ENCODE results near the gene NDUFB11.

Gene NDUFB11

GRCh38 chrX:47166126-47166525 lies 21.6 kb upstream of the NDUFB11 start:
- ATAC-seq (no peak), DNase-seq (no peak)
- H3K27me3 Mint-ChIP-seq, result no peaks in the 10 kb centered on the region
- no peaks in the 10 kb centered on the region for H3K4me1 Mint-ChIP-seq
- H3K27ac Mint-ChIP-seq, result no peak overlapping the region
- no peak overlapping the region for H3K4me3 Mint-ChIP-seq
- H3K9me3 Mint-ChIP-seq, result no peaks in the 10 kb centered on the region

DNA sequence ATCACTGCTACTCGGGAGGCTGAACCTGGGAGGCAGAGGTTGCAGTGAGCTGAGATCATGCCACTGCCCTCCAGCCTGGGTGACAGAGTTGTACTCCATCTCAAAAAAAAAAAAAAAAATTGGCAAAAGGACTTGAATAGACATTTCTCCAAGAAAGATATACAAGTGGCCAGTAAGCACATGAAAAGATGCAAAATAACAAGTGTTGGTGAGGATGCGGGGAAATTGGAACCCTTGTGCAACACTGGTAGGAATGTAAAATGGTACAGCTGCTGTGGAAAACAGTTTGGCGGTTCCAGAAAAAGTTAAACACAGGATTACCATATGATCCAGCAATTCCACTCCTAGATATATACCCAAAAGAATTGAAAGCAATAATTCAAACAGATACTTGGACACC lies 19.9 kb upstream of the NDUFB11 start:
- DNase-seq, result no peak
- H3K9me3 Mint-ChIP-seq, result no peaks in the 10 kb centered on the region
- no peaks in the 10 kb centered on the region for H3K4me1 Mint-ChIP-seq
- no peaks in the 10 kb centered on the region for H3K27me3 Mint-ChIP-seq
- ATAC-seq, result no peak
- no peak overlapping the region for H3K27ac Mint-ChIP-seq
- H3K4me3 Mint-ChIP-seq, result no peak overlapping the region

- ATAC-seq (no peak), DNase-seq (no peak)
- H3K4me1 Mint-ChIP-seq, result no peaks in the 10 kb centered on the region
- no peak overlapping the region for H3K4me3 Mint-ChIP-seq
- no peaks in the 10 kb centered on the region for H3K9me3 Mint-ChIP-seq
- H3K27ac Mint-ChIP-seq, result no peak overlapping the region
- H3K27me3 Mint-ChIP-seq, result no peaks in the 10 kb centered on the region
These were observed 18.6 kb upstream of the NDUFB11 start for GRCh38 chrX:47162927-47163583.

GRCh38 chrX:47160781-47161180 lies 16.3 kb upstream of the NDUFB11 start:
- no peaks in the 10 kb centered on the region for H3K9me3 Mint-ChIP-seq
- no peaks in the 10 kb centered on the region for H3K4me1 Mint-ChIP-seq
- H3K27me3 Mint-ChIP-seq, result no peaks in the 10 kb centered on the region
- H3K4me3 Mint-ChIP-seq, result no peak overlapping the region
- H3K27ac Mint-ChIP-seq, result peak overlapping the region in 1 of 2 donors; percentile 32
- no peak for DNase-seq
- ATAC-seq, result no peak

- H3K4me1 Mint-ChIP-seq, result no peaks in the 10 kb centered on the region
These were observed 14.3 kb upstream of the NDUFB11 start for GRCh38 chrX:47158781-47159180.

GRCh38 chrX:47158131-47158530 lies 13.6 kb upstream of the NDUFB11 start:
- Mint-ChIP-seq H3K9me3 (no peaks in the 10 kb centered on the region), H3K4me3 (no peak overlapping the region), H3K27ac (peak overlapping the region in 1 of 2 donors; percentile 50), H3K4me1 (no peaks in the 10 kb centered on the region), H3K27me3 (no peaks in the 10 kb centered on the region)
- ATAC-seq, result no peak
- DNase-seq, result no peak

More at GRCh38 chrX:47158781-47159180, 14.3 kb upstream of the NDUFB11 start:
- ATAC-seq (no peak), DNase-seq (no peak)
- H3K4me3 Mint-ChIP-seq, result no peak overlapping the region
- no peaks in the 10 kb centered on the region for H3K27me3 Mint-ChIP-seq
- no peak overlapping the region for H3K27ac Mint-ChIP-seq
- no peaks in the 10 kb centered on the region for H3K9me3 Mint-ChIP-seq

DNA sequence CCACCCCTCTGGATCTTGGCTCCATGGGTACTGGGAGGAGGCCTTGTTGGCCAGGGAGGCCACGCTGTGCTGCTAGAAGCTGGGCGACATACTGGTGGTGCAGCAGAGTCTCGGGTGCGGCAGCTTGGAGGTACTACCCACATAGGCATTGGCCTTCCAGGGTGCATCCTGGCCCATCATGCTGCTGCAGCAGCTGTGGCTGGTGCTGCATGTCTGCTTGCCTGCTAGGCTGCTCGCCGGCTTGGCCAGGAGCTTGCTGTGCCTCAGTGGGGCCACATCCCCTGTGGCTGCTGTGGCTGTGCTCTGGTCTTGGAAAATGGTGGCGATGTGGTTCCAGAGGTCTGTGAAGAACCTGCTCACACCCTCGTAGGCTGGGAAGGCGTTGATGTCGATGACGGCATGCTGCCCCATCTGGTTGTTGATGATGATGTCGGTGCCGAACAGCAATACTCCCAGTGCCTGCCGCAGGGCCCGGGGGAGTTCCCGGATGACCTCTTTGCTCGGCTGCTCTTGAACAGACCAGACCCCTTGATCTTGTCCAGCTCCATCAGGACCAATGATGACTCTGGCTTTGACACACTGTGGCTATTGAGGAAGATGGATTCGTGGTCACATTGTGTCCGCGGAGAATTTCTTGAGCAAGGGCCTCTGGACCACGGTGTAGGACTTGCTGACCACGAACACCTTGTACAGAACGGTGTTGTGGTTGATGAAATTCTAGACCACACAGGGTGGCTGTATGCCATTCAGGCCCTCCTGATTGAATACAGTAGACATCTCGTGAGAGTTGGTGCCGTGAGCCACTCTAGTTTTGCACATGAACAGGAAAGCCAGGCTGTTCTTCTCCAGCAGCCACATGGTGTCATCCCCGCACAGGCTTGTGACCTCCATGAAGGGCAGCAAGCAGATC lies 12.4 kb upstream of the NDUFB11 start:
- H3K9me3 Mint-ChIP-seq, result no peaks in the 10 kb centered on the region
- ATAC-seq (no peak), DNase-seq (no peak)
- H3K4me3 Mint-ChIP-seq, result no peak overlapping the region
- no peaks in the 10 kb centered on the region for H3K4me1 Mint-ChIP-seq
- no peaks in the 10 kb centered on the region for H3K27me3 Mint-ChIP-seq
- H3K27ac Mint-ChIP-seq, result no peak overlapping the region

GRCh38 chrX:47151435-47151834 lies 6.9 kb upstream of the NDUFB11 start:
- DNase-seq, result no peak
- Mint-ChIP-seq H3K9me3 (no peaks in the 10 kb centered on the region), H3K4me3 (no peak overlapping the region), H3K4me1 (peaks cover 17% of the 10 kb centered on the region), H3K27ac (no peak overlapping the region), H3K27me3 (no peaks in the 10 kb centered on the region)
- no peak for ATAC-seq

DNA sequence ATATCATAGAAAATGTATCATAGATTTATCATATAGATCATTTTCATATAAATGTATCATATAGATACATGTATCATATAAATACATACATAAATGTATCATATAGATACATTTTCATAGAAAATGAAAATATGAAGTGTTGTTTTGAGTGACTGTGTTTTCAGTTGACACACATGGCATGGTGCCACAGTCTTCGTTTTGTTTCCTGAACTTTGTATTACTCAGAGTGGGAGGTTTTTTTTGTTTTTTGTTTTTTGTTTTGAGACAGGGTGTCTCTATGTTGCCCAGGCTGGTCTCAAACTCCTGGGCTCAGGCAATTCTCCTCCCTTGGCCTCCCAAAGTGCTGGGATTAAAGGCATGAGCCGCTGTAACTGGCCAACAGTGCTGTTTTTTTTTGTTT lies 4.4 kb upstream of the NDUFB11 start:
- Mint-ChIP-seq H3K27me3 (no peaks in the 10 kb centered on the region), H3K4me1 (peaks cover 17% of the 10 kb centered on the region), H3K4me3 (no peak overlapping the region), H3K27ac (peak overlapping the region in 1 of 2 donors; percentile 65), H3K9me3 (no peaks in the 10 kb centered on the region)
- ATAC-seq (no peak), DNase-seq (no peak)

DNA sequence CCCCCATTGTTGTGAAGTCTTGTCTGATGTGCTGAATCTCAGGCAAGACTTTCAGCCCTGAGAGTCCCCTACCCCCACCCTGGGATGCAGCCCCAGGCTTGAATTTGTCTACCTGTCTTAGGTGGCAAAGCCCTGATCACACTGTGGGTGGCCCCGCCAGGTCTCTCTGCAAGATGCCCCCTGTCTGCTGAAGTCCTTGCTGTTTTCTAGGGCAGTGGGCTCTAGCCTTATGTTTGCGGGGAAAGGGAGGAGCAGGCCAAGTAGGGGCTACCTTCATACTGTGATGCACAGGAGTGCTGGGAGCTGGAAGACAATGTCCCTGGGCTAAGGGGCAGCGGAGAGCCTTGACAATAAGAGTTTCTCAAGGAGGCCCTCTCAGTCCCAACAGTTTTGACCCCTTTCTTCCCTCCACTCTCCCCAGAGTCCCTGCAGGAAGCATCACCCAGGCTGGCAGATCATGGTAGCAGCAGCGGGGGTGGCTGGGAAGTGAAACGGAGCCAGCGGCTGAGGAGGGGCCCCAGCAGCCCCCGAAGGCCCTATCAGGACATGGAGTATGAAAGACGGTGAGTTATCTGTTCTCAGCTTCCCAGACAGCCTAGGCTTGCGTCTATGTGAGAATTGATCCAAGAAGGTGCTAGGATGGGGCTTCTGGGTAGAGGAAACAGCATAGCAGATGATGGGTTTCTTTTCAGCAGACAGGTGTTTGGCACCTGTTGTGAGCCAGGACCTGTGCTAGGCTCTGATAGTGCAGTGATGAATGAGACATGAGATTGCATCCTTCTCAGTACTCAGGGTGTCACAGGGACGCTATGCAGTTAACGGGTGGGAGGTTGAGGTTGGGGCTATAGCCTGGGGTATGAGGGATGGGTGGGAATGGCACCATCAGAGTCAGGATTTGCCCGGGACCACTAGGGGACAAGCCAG lies 2.7 kb upstream of the NDUFB11 start:
- H3K27ac Mint-ChIP-seq, result peak overlapping the region; percentile 78 to 80
- no peaks in the 10 kb centered on the region for H3K27me3 Mint-ChIP-seq
- H3K4me1 Mint-ChIP-seq, result peaks cover 29% of the 10 kb centered on the region
- DNase-seq (no peak), ATAC-seq (no peak)
- peak overlapping the region; percentile 98 to 99 for H3K4me3 Mint-ChIP-seq
- no peaks in the 10 kb centered on the region for H3K9me3 Mint-ChIP-seq

GRCh38 chrX:47146121-47146935 lies 1.8 kb upstream of the NDUFB11 start:
- H3K9me3 Mint-ChIP-seq, result no peaks in the 10 kb centered on the region
- peak overlapping the region; percentile 98 to 99 for H3K4me3 Mint-ChIP-seq
- peaks cover 32% of the 10 kb centered on the region for H3K4me1 Mint-ChIP-seq
- no peak for ATAC-seq
- peak overlapping the region; percentile 99 to 100 for H3K27ac Mint-ChIP-seq
- DNase-seq, result no peak
- H3K27me3 Mint-ChIP-seq, result no peaks in the 10 kb centered on the region

DNA sequence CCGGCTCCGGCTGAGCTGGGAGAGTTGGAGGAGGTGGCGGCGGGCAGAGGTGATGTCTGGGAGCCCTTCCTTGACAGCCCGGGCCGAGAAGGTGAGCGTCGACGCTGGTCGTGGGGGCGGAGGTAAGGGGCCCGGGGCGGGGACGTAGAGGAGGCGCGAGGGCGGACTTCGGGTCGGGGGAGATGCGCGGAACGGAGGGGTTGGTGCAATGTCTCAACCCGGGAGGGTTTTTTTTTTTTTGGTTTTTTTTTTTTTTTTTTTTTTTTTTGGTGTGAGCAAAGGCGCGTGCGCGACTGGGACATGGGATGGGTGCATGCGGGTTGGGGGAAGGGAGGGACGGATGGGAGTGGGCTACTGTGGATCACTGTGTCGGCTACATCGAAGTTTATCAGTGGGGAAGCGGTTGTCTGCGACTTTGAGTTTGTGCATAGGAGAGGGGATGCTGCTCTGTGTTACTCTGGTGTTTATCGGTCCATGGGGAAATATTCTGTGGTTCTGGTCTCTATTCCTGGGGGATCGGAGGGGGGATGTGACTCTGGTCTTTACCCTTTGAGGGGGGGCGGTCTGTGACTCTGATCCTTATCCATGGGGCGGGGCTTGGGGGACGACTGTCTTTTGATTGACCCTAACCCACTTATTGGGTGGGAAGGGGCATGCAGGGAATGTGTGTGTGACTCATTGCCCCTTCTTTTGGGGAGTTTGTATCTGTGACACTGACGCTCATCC lies 1.1 kb upstream of the NDUFB11 start:
- H3K4me1 Mint-ChIP-seq, result peaks cover 32% of the 10 kb centered on the region
- DNase-seq, result no peak
- H3K27ac Mint-ChIP-seq, result peak overlapping the region; percentile 99 to 100
- ATAC-seq, result peak; percentile 43
- H3K9me3 Mint-ChIP-seq, result no peaks in the 10 kb centered on the region
- peak overlapping the region; percentile 98 to 99 for H3K4me3 Mint-ChIP-seq
- H3K27me3 Mint-ChIP-seq, result no peaks in the 10 kb centered on the region

- H3K4me3 Mint-ChIP-seq, result peak overlapping the region; percentile 98 to 99
- no peak for DNase-seq
- H3K27me3 Mint-ChIP-seq, result no peaks in the 10 kb centered on the region
- H3K4me1 Mint-ChIP-seq, result peaks cover 32% of the 10 kb centered on the region
- H3K9me3 Mint-ChIP-seq, result no peaks in the 10 kb centered on the region
- peak overlapping the region; percentile 99 to 100 for H3K27ac Mint-ChIP-seq
- ATAC-seq, result peak; percentile 18
These were observed 442 bp downstream of the NDUFB11 start for GRCh38 chrX:47143894-47144625.

DNA sequence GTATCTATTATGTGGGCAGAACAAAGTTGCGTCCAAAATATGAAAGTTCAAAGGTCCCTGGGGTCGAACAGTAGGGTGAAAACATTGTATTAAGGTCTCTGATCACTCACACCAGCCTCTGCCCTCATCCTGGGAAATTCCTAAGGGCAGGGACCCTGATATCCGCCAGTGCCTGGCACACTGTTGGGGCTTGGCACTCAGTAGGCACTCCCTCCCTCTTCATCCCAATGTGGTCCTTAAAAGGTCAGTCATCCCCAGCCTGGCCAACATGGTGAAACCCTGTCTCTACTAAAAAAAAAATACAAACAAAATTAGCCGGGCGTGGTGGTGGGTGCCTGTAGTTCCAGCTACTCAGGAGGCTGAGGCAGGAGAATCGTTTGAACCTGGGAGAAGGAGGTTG lies 6.3 kb downstream of the NDUFB11 start:
- Mint-ChIP-seq H3K4me3 (no peak overlapping the region), H3K27ac (no peak overlapping the region), H3K27me3 (no peaks in the 10 kb centered on the region), H3K4me1 (peaks cover 13% of the 10 kb centered on the region), H3K9me3 (no peaks in the 10 kb centered on the region)
- ATAC-seq (no peak), DNase-seq (no peak)

All from stimulated activated naive CD8-positive, alpha-beta T cell treated with anti-CD3 and anti-CD28 coated beads, Interleukin-15, amount 100 ng/mL, for 72 hours (primary cell).